ENCODE measurements around the gene OSTN. TPM values are rescaled to one million over a fixed set of nuclear protein-coding genes. Genes with fewer than 3 reads are reported as not detected.

OSTN gene
- total RNA-seq, 1 donor from 2014 or later = 0.36 TPM

GRCh38 chr3:191282251-191283185 is 83.5 kb downstream of the OSTN start:
- no peak for TF ChIP-seq CTCF (IDR thresholded peaks at IDR 0.05; ENCODE audit: borderline replicate concordance)
- no peaks in the 10 kb centered on the region for H3K4me1 ChIP-seq
- H3K9me3 ChIP-seq (replicated peaks) = peaks cover 4% of the 10 kb centered on the region
- H3K27me3 ChIP-seq (ENCODE audit: low read depth) = no peaks in the 10 kb centered on the region
- H3K27ac ChIP-seq (replicated peaks) = no peak overlapping the region
- no peak overlapping the region for H3K4me3 ChIP-seq
- no peak for DNase-seq
- intact Hi-C loops (cut with micrococcal nuclease) = no loop called here
- H3K36me3 ChIP-seq = no peaks in the 10 kb centered on the region

GRCh38 chr3:191283400-191283799 is 84.4 kb downstream of the OSTN start:
- intact Hi-C loops (cut with micrococcal nuclease) = no loop called here
- TF ChIP-seq CTCF (IDR thresholded peaks at IDR 0.05; ENCODE audit: borderline replicate concordance) = no peak

GRCh38 chr3:191290311-191291025 is 91.4 kb downstream of the OSTN start:
- H3K27me3 ChIP-seq (ENCODE audit: low read depth) = no peaks in the 10 kb centered on the region
- H3K4me3 ChIP-seq = peak overlapping the region; percentile 28
- H3K4me1 ChIP-seq = peaks cover 5% of the 10 kb centered on the region
- H3K36me3 ChIP-seq = no peaks in the 10 kb centered on the region
- peaks cover 7% of the 10 kb centered on the region for H3K9me3 ChIP-seq (replicated peaks)
- intact Hi-C loops (cut with micrococcal nuclease) = no loop called here
- peak overlapping the region; percentile 44 for H3K27ac ChIP-seq (replicated peaks)
- no peak for TF ChIP-seq CTCF (IDR thresholded peaks at IDR 0.05; ENCODE audit: borderline replicate concordance)
- DNase-seq = no peak

More at GRCh38 chr3:191283400-191283799, 84.4 kb downstream of the OSTN start:
- no peak overlapping the region for H3K27ac ChIP-seq (replicated peaks)
- no peak for DNase-seq
- no peaks in the 10 kb centered on the region for H3K4me1 ChIP-seq
- peaks cover 7% of the 10 kb centered on the region for H3K9me3 ChIP-seq (replicated peaks)
- H3K36me3 ChIP-seq = no peaks in the 10 kb centered on the region
- no peak overlapping the region for H3K4me3 ChIP-seq
- H3K27me3 ChIP-seq (ENCODE audit: low read depth) = no peaks in the 10 kb centered on the region

- no peak for DNase-seq
Measured at GRCh38 chr3:191292243-191293015, 93.4 kb downstream of the OSTN start.

More at GRCh38 chr3:191292243-191293015, 93.4 kb downstream of the OSTN start:
- peaks cover 4% of the 10 kb centered on the region for H3K9me3 ChIP-seq (replicated peaks)
- H3K4me1 ChIP-seq = peaks cover 5% of the 10 kb centered on the region
- no peaks in the 10 kb centered on the region for H3K27me3 ChIP-seq (ENCODE audit: low read depth)
- H3K4me3 ChIP-seq = no peak overlapping the region
- no peak overlapping the region for H3K27ac ChIP-seq (replicated peaks)
- intact Hi-C loops (cut with micrococcal nuclease) = no loop called here
- no peaks in the 10 kb centered on the region for H3K36me3 ChIP-seq
- no peak for TF ChIP-seq CTCF (IDR thresholded peaks at IDR 0.05; ENCODE audit: borderline replicate concordance)

Data from left ventricle myocardium inferior (tissue), 1 donor.